ENCODE measurements around the gene MAGEA6.
"Not testable (repeated sequence)": the region's sequence is repeated elsewhere in the genome, so short reads cannot be mapped to it uniquely, and the experiment has no call there.

- TF ChIP-seq CTCF, POLR2A (IDR thresholded peaks at IDR 0.05): not testable (repeated sequence)
Observed at GRCh38 chrX:152754871-152755270, 14.6 kb downstream of the MAGEA6 start.
